Fibroblast of skin of left biceps (primary cell): ENCODE data around the gene SPON1.
A peak's percentile ranks its signal among the peaks of the same experiment; 100 is the strongest.

Source experiments
- DNase-seq, 2 experiments: peaks; one replicate each; pipeline ENCODE4 v3.0.0-alpha.2; 2013; ENCODE audit warnings: low read depth in 2 of 2

Gene SPON1

GRCh38 chr11:13944016-13944415, 18.5 kb upstream of the SPON1 start:
- no peak for DNase-seq

GRCh38 chr11:13944911-13945425, 17.6 kb upstream of the SPON1 start:
- DNase-seq, result no peak

- DNase-seq, result no peak
These were observed 15.1 kb upstream of the SPON1 start for GRCh38 chr11:13947379-13947778.

- DNase-seq, result no peak
These were observed 12.6 kb upstream of the SPON1 start for GRCh38 chr11:13949876-13950275.

GRCh38 chr11:13952221-13952620, 10.3 kb upstream of the SPON1 start:
- DNase-seq, result no peak

GRCh38 chr11:13952668-13953067, 9.9 kb upstream of the SPON1 start:
- no peak for DNase-seq

- DNase-seq, result no peak
These were observed 7.9 kb upstream of the SPON1 start for GRCh38 chr11:13954591-13954990.

- DNase-seq, result peak; percentile 13 to 16
These were observed 6.5 kb upstream of the SPON1 start for GRCh38 chr11:13955971-13956421.

- DNase-seq, result no peak
These were observed 5.5 kb upstream of the SPON1 start for GRCh38 chr11:13956988-13957387.

- DNase-seq, result no peak
These were observed 3.7 kb upstream of the SPON1 start for GRCh38 chr11:13958641-13959400.

- DNase-seq, result no peak
These were observed 343 bp upstream of the SPON1 start for GRCh38 chr11:13962198-13962561.

GRCh38 chr11:13963169-13963948, 836 bp downstream of the SPON1 start:
- DNase-seq, result no peak

- no peak for DNase-seq
These were observed 1.6 kb downstream of the SPON1 start for GRCh38 chr11:13963949-13964770.

GRCh38 chr11:13964771-13965074, 2.2 kb downstream of the SPON1 start:
- no peak for DNase-seq

GRCh38 chr11:13965337-13965736, 2.8 kb downstream of the SPON1 start:
- DNase-seq, result no peak

GRCh38 chr11:13966013-13966412, 3.5 kb downstream of the SPON1 start:
- DNase-seq, result no peak

- no peak for DNase-seq
These were observed 4.0 kb downstream of the SPON1 start for GRCh38 chr11:13966486-13966885.

GRCh38 chr11:13970986-13971385, 8.5 kb downstream of the SPON1 start:
- no peak for DNase-seq

GRCh38 chr11:13972043-13972910, 9.8 kb downstream of the SPON1 start:
- no peak for DNase-seq

- DNase-seq, result no peak
These were observed 10.4 kb downstream of the SPON1 start for GRCh38 chr11:13972944-13973343.

GRCh38 chr11:13974631-13975030, 12.1 kb downstream of the SPON1 start:
- DNase-seq, result no peak
